Activated naive CD8-positive, alpha-beta T cell treated with anti-CD3 and anti-CD28 coated beads, Interleukin-2, amount 10 ng/mL, durations not matched to agents 7 days and 5 days (primary cell): ENCODE data around the gene YIPF5. TPM values are rescaled to one million over a fixed set of nuclear protein-coding genes. Genes with fewer than 3 reads are reported as not detected.
A peak's percentile ranks its signal among the peaks of the same experiment; 100 is the strongest.

ENCODE experiments used
- ATAC-seq: fragments of 150-1000 bp; cut with Tn5 transposase; one replicate; pipeline ENCODE4 v1.10.0; 2021; ENCODE audit warnings: low read depth, moderate library complexity
- POLR2A ChIA-PET: fragments of 350-600 bp; sonication (Branson Sonifier 250); formaldehyde crosslinking; loops from one replicate; lab custom pipeline; 2021; ENCODE audit warnings: antibody characterized with exemption; lab: Charles Lee
- DNase-seq: peaks from one replicate; pipeline ENCODE4 v3.0.0; 2021
- H3K27ac Mint-ChIP-seq: one replicate; pipeline ENCODE4 v1.8.0; 2022; ENCODE audit warnings: mild to moderate bottlenecking, mixed read lengths
- H3K27me3 Mint-ChIP-seq: one replicate; pipeline ENCODE4 v1.8.0; 2022; ENCODE audit warnings: mild to moderate bottlenecking, moderate library complexity, mixed read lengths
- H3K36me3 Mint-ChIP-seq: one replicate; pipeline ENCODE4 v1.8.0; 2021; ENCODE audit warnings: mild to moderate bottlenecking, mixed read lengths
- H3K4me1 Mint-ChIP-seq: one replicate; pipeline ENCODE4 v1.8.0; 2021; ENCODE audit warnings: mixed read lengths
- H3K4me3 Mint-ChIP-seq: one replicate; pipeline ENCODE4 v1.8.0; 2022; ENCODE audit warnings: mild to moderate bottlenecking, moderate library complexity, mixed read lengths
- H3K9me3 Mint-ChIP-seq: one replicate; pipeline ENCODE4 v1.8.0; 2021; ENCODE audit warnings: mixed read lengths
- total RNA-seq, 2 experiments: library from RNA; stranded (reverse); gene quantifications; one replicate each; pipeline ENCODE4 v1.2.3, GENCODE V29; 2021

YIPF5 gene
- total RNA-seq, 2 experiments from 2014 or later: 36.6 to 40.5 TPM

DNA sequence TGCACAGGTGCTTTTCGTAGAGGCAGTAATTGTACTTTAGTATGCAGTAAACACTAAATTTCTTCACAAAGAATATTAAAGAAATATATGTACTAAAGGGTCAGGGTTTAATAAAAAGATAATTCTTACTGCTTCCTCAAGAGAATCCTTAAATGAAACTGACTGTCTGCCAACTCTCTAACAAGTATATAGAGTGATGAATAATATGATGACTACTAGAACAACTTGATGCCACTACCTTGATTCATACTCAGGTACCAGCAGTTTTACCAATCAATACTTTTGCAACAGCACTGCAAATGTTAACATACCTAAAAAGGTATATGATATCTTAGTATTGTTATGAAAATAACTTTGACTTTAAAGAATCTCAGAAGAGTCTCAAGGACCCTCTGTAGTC lies 3.8 kb downstream of the YIPF5 start:
- H3K9me3 Mint-ChIP-seq: no peaks in the 10 kb centered on the region
- H3K27me3 Mint-ChIP-seq: no peaks in the 10 kb centered on the region
- POLR2A ChIA-PET: no interaction called here
- no peak overlapping the region for H3K27ac Mint-ChIP-seq
- no peak overlapping the region for H3K4me3 Mint-ChIP-seq
- H3K4me1 Mint-ChIP-seq: peaks cover 35% of the 10 kb centered on the region
- ATAC-seq: no peak
- H3K36me3 Mint-ChIP-seq: peaks cover 22% of the 10 kb centered on the region
- DNase-seq: no peak

DNA sequence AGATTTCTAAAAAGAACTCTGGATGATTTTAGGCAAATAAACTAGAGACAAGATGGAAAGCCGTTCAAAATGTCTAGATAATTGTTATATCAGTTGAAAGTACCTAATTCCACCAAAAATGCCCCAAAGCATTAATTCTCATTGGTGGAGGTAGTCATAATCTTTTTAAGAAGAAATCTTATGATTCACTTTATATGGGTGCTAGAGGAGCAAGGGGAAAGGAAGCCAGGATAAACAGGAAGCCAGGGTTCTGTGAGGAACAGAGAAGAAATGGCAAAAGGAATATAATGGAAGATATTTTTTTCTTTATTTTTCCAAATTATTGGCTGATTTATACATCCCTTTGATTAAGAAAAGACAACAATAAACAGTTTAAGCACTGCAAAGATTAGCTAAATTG lies 7.8 kb downstream of the YIPF5 start:
- peaks cover 23% of the 10 kb centered on the region for H3K36me3 Mint-ChIP-seq
- ATAC-seq: no peak
- H3K27ac Mint-ChIP-seq: no peak overlapping the region

DNA sequence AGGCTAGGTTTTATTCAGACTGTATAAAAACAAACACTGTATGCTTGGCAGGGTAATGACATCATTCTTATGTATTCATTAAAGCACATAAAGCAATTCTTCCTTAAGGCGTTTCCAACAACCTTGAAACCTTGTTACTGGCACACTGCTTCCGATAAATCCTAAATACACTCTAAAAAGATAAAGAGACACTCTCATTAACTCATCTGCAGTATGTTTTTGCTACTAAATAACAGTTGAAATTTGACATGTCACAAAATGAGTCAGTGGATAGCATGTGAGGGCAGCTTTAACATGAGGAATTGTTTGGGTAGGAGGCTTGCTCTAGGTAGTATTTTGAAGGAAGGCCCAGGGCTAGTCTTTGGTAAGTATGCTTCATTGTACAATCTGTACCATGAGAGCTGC lies 13.7 kb downstream of the YIPF5 start:
- Mint-ChIP-seq H3K4me1 (no peaks in the 10 kb centered on the region), H3K4me3 (no peak overlapping the region), H3K36me3 (peaks cover 9% of the 10 kb centered on the region), H3K27me3 (no peaks in the 10 kb centered on the region), H3K27ac (no peak overlapping the region), H3K9me3 (no peaks in the 10 kb centered on the region)
- POLR2A ChIA-PET: no interaction called here
- DNase-seq (no peak), ATAC-seq (no peak)

More for the DNA sequence above, 7.8 kb downstream of the YIPF5 start:
- Mint-ChIP-seq H3K4me3 (no peak overlapping the region), H3K9me3 (no peaks in the 10 kb centered on the region), H3K27me3 (no peaks in the 10 kb centered on the region), H3K4me1 (peaks cover 10% of the 10 kb centered on the region)
- POLR2A ChIA-PET: no interaction called here
- no peak for DNase-seq

DNA sequence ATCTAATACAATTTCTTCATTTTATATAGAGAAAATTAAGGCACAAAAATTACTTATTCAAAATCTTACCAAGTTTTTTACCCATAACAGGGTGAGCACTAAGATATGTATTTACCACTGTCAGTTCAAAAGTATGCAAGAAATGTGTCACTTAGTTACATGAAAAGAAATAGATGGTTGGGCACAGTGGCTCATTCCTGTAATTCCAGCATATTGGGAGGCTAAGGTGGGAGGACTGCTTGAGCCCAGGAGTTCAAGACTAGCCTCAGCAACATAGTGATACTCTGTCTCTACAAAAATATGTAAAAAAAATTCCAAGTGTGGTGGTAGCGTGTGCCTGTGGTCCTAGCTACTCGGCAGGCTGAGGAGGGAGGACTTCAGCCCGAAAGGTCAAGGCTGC lies 19.4 kb downstream of the YIPF5 start:
- Mint-ChIP-seq H3K4me1 (no peaks in the 10 kb centered on the region), H3K36me3 (no peaks in the 10 kb centered on the region), H3K4me3 (no peak overlapping the region), H3K27me3 (no peaks in the 10 kb centered on the region), H3K9me3 (no peaks in the 10 kb centered on the region), H3K27ac (no peak overlapping the region)
- DNase-seq: no peak
- ATAC-seq: no peak
- POLR2A ChIA-PET: interaction anchor here (0.7 kb wide), 1 partner anchor 11 kb away, joined by 4 read pairs; no protein-coding TSS in a partner anchor

DNA sequence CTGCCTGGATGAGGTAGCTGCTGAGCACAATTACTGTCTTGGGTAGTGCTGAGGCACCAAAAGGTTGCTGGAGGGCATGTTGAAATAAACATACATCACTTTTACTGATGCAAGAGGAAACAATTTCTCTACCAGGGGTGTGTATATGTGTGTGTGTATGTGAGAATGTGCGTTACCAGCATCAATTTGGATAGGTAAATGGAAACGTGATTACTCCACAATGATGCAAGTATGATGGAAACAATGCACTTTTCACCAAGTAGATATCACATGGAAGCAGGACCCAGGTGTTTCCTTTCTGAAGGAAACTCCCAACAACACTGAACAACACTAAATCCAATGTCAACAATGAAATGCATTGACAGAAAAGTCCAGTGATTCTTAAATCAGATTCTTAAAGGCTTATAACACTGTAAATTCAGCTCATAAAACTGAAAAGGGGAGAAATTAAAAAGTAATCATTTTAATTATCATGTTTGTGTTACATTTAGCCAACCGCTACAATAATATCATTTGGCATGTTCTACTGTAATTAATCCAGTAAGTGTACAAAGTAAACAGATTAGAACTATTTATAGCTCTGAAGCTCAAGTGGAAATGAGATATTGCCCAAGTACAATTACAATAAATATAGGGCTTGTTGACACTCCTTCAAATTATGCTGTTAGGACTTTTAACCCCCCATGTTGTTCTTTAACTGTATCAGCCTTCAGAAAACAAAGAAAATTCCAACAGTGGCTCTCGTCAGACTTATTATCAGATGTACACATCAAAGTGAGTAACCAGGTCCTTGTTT lies 25.3 kb downstream of the YIPF5 start:
- Mint-ChIP-seq H3K4me1 (peaks cover 5% of the 10 kb centered on the region), H3K27ac (no peak overlapping the region), H3K9me3 (no peaks in the 10 kb centered on the region), H3K4me3 (no peak overlapping the region), H3K36me3 (no peaks in the 10 kb centered on the region), H3K27me3 (peaks cover 5% of the 10 kb centered on the region)
- POLR2A ChIA-PET: no interaction called here
- ATAC-seq (no peak), DNase-seq (no peak)

DNA sequence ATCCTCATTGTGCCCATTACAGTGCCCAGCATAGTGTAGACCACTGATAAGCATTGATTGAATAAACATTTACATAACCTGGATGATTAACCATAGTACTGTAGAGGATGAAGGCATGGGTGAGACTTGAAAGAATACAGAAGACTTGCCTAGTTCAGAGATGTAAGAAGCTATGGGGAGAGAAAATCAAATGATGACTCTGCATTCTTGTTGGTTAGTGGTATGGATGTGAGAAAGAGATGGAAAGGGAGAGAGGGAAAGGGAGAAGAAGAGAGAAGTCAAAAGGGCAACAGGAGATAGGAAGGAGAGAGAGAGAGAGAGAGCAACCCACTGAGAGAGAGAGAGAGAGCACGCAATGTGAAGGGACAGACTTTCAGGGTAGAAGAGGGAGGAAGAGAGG lies 26.8 kb downstream of the YIPF5 start:
- DNase-seq: no peak

DNA sequence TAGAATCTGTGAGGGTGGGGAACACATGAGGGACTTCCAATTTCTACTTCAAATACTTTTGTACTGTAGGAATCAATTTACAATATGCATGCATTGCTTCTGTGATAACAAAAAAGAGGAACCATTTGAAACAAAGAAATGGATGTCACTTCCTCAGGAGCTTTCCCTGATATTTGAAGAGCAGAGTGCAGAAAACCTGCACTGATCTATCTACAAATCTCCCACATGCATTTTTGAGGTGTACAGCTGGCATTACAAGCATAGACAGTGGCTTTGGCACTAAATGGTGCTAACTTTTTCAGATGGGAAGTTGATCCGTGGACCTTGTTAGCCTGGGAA lies 27.7 kb downstream of the YIPF5 start:
- Mint-ChIP-seq H3K9me3 (no peaks in the 10 kb centered on the region), H3K36me3 (no peaks in the 10 kb centered on the region), H3K4me3 (no peak overlapping the region), H3K27me3 (peaks cover 5% of the 10 kb centered on the region), H3K27ac (no peak overlapping the region), H3K4me1 (peaks cover 5% of the 10 kb centered on the region)
- DNase-seq (no peak), ATAC-seq (no peak)
- POLR2A ChIA-PET: interaction anchor here (1.0 kb wide), 1 partner anchor 740 kb away, joined by 3 read pairs; no protein-coding TSS in a partner anchor

More for the DNA sequence above, 26.8 kb downstream of the YIPF5 start:
- Mint-ChIP-seq H3K4me3 (no peak overlapping the region), H3K27me3 (peaks cover 5% of the 10 kb centered on the region), H3K4me1 (peaks cover 5% of the 10 kb centered on the region), H3K36me3 (no peaks in the 10 kb centered on the region), H3K27ac (no peak overlapping the region), H3K9me3 (no peaks in the 10 kb centered on the region)
- POLR2A ChIA-PET: no interaction called here
- no peak for ATAC-seq

DNA sequence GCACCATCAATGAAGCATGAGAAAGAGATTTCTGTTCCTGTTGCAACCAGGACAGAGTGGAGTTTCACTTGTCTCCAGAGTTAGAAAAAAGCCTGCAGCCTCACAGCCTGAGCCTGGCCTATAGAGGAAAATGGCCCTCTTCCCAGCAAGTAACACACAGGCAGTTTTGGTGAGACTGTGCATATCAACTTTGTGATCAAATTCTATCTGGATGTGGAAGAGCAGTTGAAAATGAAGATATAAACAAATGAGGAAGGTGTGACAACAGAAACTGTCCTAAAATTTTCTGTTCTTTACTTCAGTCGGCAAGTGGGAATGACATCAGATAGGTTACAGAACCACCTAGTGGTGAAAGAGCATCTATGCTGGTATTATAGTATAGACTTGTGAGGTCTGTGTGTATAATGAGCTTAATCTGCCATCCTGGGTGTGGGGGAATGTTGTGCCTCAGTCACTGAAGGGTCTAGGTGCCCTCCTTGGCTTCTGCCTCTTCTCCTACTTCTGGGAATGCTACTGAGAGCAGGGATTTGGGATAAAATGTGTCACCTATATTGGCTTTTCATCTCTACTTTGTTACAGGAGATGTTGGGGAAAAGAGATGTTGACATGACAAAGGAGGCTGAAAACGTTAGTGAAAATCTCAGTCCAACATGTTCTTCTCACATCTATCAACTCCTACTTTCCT lies 28.2 kb downstream of the YIPF5 start:
- Mint-ChIP-seq H3K27me3 (peaks cover 7% of the 10 kb centered on the region), H3K36me3 (no peaks in the 10 kb centered on the region), H3K9me3 (no peaks in the 10 kb centered on the region), H3K27ac (no peak overlapping the region), H3K4me1 (peaks cover 5% of the 10 kb centered on the region), H3K4me3 (no peak overlapping the region)
- POLR2A ChIA-PET: interaction anchor here (1.0 kb wide), 1 partner anchor 739 kb away, joined by 3 read pairs; no protein-coding TSS in a partner anchor
- DNase-seq (no peak), ATAC-seq (peak; percentile 82)

DNA sequence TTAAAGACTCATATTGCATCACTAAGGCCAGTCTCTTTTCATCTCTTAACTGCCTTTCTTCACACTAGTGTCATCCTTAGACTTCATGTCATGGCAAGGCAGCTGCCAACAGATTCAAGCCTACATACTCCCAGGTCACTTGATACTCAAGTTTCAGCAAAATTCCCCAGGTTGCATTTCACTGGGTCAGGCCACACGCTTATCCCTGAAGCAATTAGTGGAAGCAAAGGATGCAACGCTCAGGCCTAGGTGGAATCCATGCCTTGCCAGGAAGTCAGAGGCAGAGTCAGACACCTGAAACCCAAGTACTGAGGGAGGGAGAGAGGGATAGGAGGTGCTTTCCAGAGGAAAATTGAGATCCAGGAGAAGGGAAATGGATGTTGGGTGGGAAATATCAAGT lies 28.9 kb downstream of the YIPF5 start:
- no peak for DNase-seq
- H3K9me3 Mint-ChIP-seq: no peaks in the 10 kb centered on the region
- no peak overlapping the region for H3K27ac Mint-ChIP-seq
- POLR2A ChIA-PET: no interaction called here
- peaks cover 7% of the 10 kb centered on the region for H3K27me3 Mint-ChIP-seq
- no peak overlapping the region for H3K4me3 Mint-ChIP-seq
- ATAC-seq: no peak
- H3K36me3 Mint-ChIP-seq: no peaks in the 10 kb centered on the region
- H3K4me1 Mint-ChIP-seq: peaks cover 5% of the 10 kb centered on the region

DNA sequence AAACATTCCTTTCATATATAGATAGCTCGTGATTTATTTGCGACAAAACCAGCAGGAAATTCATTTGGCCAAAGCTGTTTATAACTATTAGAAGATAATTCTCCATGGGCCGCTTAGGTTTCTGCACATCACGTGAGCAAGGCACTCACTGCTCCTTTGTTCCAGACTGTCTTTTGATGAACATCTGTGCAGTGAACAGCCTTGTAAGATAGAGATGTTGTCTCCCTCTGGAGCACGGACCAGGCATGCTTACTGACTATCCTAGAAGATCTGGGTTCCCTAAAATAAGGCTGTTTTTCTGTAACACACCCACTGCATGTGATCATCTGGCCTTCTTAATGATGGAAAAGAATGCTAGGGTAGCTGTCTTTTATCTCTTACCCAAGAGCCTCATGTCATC lies 30.9 kb downstream of the YIPF5 start:
- Mint-ChIP-seq H3K36me3 (no peaks in the 10 kb centered on the region), H3K4me1 (peaks cover 9% of the 10 kb centered on the region), H3K27me3 (peaks cover 7% of the 10 kb centered on the region), H3K27ac (no peak overlapping the region), H3K4me3 (no peak overlapping the region), H3K9me3 (no peaks in the 10 kb centered on the region)
- ATAC-seq (no peak), DNase-seq (no peak)
- POLR2A ChIA-PET: interaction anchor here (0.5 kb wide), 1 partner anchor 12 kb away, joined by 4 read pairs; no protein-coding TSS in a partner anchor

DNA sequence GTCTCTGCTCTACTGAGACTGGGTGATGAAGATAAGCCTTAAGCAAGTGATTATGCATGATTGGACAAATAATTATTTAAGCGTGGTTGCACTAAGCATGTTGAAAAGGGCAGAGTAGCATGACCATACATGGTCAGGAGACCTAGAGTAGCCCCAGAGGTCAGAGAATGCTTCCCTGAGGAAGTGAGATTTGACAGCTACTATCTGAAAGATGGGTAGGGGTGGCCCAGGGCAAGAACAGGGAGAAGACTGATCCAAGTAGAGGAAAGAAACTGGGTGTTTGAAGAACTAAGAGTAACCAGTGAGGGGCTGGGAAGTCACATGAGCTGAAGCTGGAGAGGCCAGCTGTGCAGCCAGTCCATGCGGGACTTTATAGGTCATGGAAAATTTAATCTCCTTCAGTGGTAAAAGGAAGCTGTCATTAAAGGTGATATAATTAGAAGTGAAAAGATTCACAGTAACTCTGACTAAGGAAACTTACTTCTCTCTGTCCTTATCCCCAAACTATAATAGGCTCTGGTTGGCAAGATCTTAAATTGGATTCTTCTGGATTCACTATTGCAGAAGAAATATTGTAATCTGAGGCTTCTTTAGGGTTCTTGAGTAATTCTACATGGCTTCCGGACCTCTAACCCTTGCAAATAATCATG lies 35.2 kb downstream of the YIPF5 start:
- POLR2A ChIA-PET: no interaction called here
- peaks cover 5% of the 10 kb centered on the region for H3K27me3 Mint-ChIP-seq

DNA sequence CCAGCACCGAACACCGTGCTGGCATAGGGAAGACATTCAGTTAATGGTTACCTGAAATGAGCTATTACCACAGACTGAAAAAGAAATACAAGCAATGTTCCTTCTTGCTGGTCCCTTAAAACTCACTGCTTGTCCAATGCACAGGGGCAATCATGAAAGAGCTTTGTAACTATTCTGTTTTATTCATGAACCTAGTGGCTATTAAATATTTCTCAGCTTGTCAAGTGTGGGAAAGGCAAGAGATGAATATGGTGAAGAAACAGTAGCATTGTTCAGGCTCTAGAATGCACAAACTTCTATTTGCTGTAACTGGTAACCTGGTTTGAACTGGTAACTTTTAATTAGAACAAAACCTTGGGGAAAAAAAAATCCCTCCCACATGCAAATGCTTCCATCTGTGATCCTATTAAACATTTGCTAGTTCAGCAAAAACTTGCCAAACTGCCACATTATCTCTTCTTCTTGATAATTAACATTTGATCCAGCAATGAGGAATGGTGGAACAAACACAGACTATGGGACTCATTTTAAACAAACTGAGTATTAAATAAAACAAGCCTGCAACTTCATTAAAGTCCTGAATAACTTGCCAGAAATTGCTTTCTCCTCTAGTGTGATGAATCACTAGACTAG lies 36.1 kb downstream of the YIPF5 start:
- no peaks in the 10 kb centered on the region for H3K9me3 Mint-ChIP-seq
- H3K27me3 Mint-ChIP-seq: peaks cover 5% of the 10 kb centered on the region
- H3K4me1 Mint-ChIP-seq: peaks cover 3% of the 10 kb centered on the region
- no peak for DNase-seq
- POLR2A ChIA-PET: no interaction called here
- no peak overlapping the region for H3K4me3 Mint-ChIP-seq
- no peak overlapping the region for H3K27ac Mint-ChIP-seq
- no peak for ATAC-seq
- H3K36me3 Mint-ChIP-seq: no peaks in the 10 kb centered on the region

More for the DNA sequence above, 35.2 kb downstream of the YIPF5 start:
- H3K27ac Mint-ChIP-seq: no peak overlapping the region
- no peaks in the 10 kb centered on the region for H3K36me3 Mint-ChIP-seq
- H3K9me3 Mint-ChIP-seq: no peaks in the 10 kb centered on the region
- H3K4me1 Mint-ChIP-seq: peaks cover 3% of the 10 kb centered on the region
- DNase-seq (no peak), ATAC-seq (no peak)
- H3K4me3 Mint-ChIP-seq: no peak overlapping the region

DNA sequence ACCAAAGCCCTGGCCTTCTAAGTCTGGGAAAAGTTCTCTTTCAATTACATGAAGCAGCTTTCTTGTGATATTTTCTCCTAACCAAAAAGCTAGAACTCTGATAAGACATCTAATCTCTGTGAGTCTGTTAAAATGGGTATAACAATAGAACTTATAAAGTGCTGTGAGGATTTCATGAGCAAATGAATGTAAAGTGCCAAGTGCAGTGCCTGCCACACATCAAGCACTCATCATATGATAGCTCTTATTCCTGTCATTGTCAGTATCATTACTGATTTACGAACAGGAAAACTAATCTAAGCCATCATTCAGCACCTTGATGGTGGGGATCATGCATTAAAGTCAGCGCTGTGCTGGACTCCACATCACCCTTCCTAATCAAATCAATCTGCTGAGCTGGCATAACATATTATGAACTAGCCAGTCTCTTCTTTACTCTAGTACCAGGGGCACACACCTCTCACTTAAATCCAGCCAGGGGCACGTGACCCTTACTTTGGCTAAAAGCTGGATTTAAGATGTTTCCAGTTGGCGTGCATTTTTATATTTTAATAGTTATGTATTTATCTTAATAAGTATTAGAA lies 37.3 kb downstream of the YIPF5 start:
- Mint-ChIP-seq H3K27me3 (peaks cover 5% of the 10 kb centered on the region), H3K36me3 (no peaks in the 10 kb centered on the region), H3K4me1 (peaks cover 3% of the 10 kb centered on the region), H3K27ac (no peak overlapping the region), H3K9me3 (no peaks in the 10 kb centered on the region), H3K4me3 (no peak overlapping the region)
- ATAC-seq: no peak
- no peak for DNase-seq
- POLR2A ChIA-PET: no interaction called here
